Smooth muscle cell of the umbilical artery (primary cell): ENCODE data around the gene AP1S1. TPM values are rescaled to one million over a fixed set of nuclear protein-coding genes. Genes with fewer than 3 reads are reported as not detected.

ENCODE experiments used
- total RNA-seq: library from RNA; depleted of rRNA; stranded (reverse); fragments of >200 nt; gene quantifications from 2 replicates; pipeline ENCODE4 v1.2.3, GENCODE V29; 2014

AP1S1 gene
- 162 and 177 TPM in 2 replicates for total RNA-seq

GRCh38 chr7:101153969-101154692, at the start of gene AP1S1:
TSS of gene AP1S1 (plus strand) at chr7:101154476. CDS start at chr7:101154515, 39 bp downstream.

GRCh38 chr7:101126651-101127459, 27.4 kb upstream of the AP1S1 start, which contains the start of gene SERPINE1:
TSS of gene SERPINE1 (plus strand) at chr7:101127104. CDS start at chr7:101128394, 1,290 bp downstream.

GRCh38 chr7:101165075-101165957, 11.0 kb downstream of the AP1S1 start, which contains the start of gene VGF:
TSS of gene VGF (minus strand) at chr7:101165569. CDS start at chr7:101164843, 726 bp downstream.

GRCh38 chr7:101180130-101180755, 26.0 kb downstream of the AP1S1 start, which contains the start of gene NAT16:
TSS of gene NAT16 (minus strand) at chr7:101180293. CDS start at chr7:101174807, 5,486 bp downstream.

GRCh38 chr7:101200862-101201599, 46.8 kb downstream of the AP1S1 start, which contains the start of gene MOGAT3:
TSS of gene MOGAT3 (minus strand) at chr7:101201036. CDS start at chr7:101200854, 182 bp downstream.

Other genes starting within 250 kb of the AP1S1 start
- not detected in 2 replicates for gene MUC3A, start 204.9 kb upstream of the AP1S1 start, total RNA-seq
- 0.60 and 1.2 TPM in 2 replicates for gene MUC12, start 184.9 kb upstream of the AP1S1 start, total RNA-seq
- not detected in 2 replicates for gene MUC17, start 134.4 kb upstream of the AP1S1 start, total RNA-seq
- 14.3 and 36.2 TPM in 2 replicates for gene TRIM56, start 69.0 kb upstream of the AP1S1 start, total RNA-seq
- 2,093 and 7,246 TPM in 2 replicates for gene SERPINE1, start 27.4 kb upstream of the AP1S1 start, total RNA-seq
- gene VGF, start 11.1 kb downstream of the AP1S1 start, total RNA-seq = 3.0 and 20.7 TPM in 2 replicates
- not detected in 2 replicates for gene NAT16, start 25.8 kb downstream of the AP1S1 start, total RNA-seq
- gene MOGAT3, start 46.6 kb downstream of the AP1S1 start, total RNA-seq = not detected in 2 replicates
- gene PLOD3, start 63.1 kb downstream of the AP1S1 start, total RNA-seq = 156 and 234 TPM in 2 replicates
- gene ZNHIT1, start 63.7 kb downstream of the AP1S1 start, total RNA-seq = 48.0 and 99.5 TPM in 2 replicates
- gene CLDN15, start 83.3 kb downstream of the AP1S1 start, total RNA-seq = 2.1 and 2.9 TPM in 2 replicates
- 128 and 264 TPM in 2 replicates for gene FIS1, start 90.6 kb downstream of the AP1S1 start, total RNA-seq
- gene IFT22, start 167.3 kb downstream of the AP1S1 start, total RNA-seq = 18.9 and 23.8 TPM in 2 replicates
- not detected in 2 replicates for gene COL26A1, start 208.4 kb downstream of the AP1S1 start, total RNA-seq